HG02938 (cell line): Measurements from ENCODE around the gene FIGNL2.
"Not testable (repeated sequence)": the region's sequence is repeated elsewhere in the genome, so short reads cannot be mapped to it uniquely, and the experiment has no call there.

ENCODE experiments used
- ATAC-seq: cut with Tn5 transposase; IDR thresholded peaks from one replicate; pipeline ENCODE4 v1.9.1; 2021; ENCODE audit warnings: mild to moderate bottlenecking, moderate library complexity; ENCODE audit not compliant: unreplicated experiment

The FIGNL2 gene

GRCh38 chr12:51836827-51837173 lies 11.7 kb downstream of the FIGNL2 start:
- ATAC-seq: no peak

- ATAC-seq: no peak
Measured at GRCh38 chr12:51836041-51836826, 12.3 kb downstream of the FIGNL2 start.

GRCh38 chr12:51834411-51834810 lies 14.1 kb downstream of the FIGNL2 start:
- no peak for ATAC-seq

- no peak for ATAC-seq
Measured at GRCh38 chr12:51833448-51834227, 14.9 kb downstream of the FIGNL2 start.

- ATAC-seq: no peak
Measured at GRCh38 chr12:51832354-51833107, 16.0 kb downstream of the FIGNL2 start.

GRCh38 chr12:51831817-51832216 lies 16.7 kb downstream of the FIGNL2 start:
- not testable (repeated sequence) for ATAC-seq

GRCh38 chr12:51829641-51830040 lies 18.9 kb downstream of the FIGNL2 start:
- ATAC-seq: no peak

GRCh38 chr12:51829011-51829481 lies 19.5 kb downstream of the FIGNL2 start:
- no peak for ATAC-seq

GRCh38 chr12:51827925-51828818 lies 20.3 kb downstream of the FIGNL2 start:
- ATAC-seq: no peak

- no peak for ATAC-seq
Measured at GRCh38 chr12:51826881-51827280, 21.6 kb downstream of the FIGNL2 start.

- no peak for ATAC-seq
Measured at GRCh38 chr12:51825216-51825615, 23.3 kb downstream of the FIGNL2 start.

- ATAC-seq: no peak
Measured at GRCh38 chr12:51823875-51824565, 24.5 kb downstream of the FIGNL2 start.

- no peak for ATAC-seq
Measured at GRCh38 chr12:51822956-51823355, 25.6 kb downstream of the FIGNL2 start.

- ATAC-seq: no peak
Measured at GRCh38 chr12:51822261-51822616, 26.3 kb downstream of the FIGNL2 start.

- ATAC-seq: no peak
Measured at GRCh38 chr12:51821440-51822260, 26.9 kb downstream of the FIGNL2 start.

GRCh38 chr12:51820526-51821439 lies 27.7 kb downstream of the FIGNL2 start:
- ATAC-seq: no peak

GRCh38 chr12:51819736-51820525 lies 28.6 kb downstream of the FIGNL2 start:
- no peak for ATAC-seq
